ENCODE results near the gene KRT84. TPM values are rescaled to one million over a fixed set of nuclear protein-coding genes. Genes with fewer than 3 reads are reported as not detected.

The KRT84 gene
- total and polyA plus RNA-seq, 10 of the 15 experiments (the other 5 are each of a cell fraction or from before 2014, with no cell fraction given), result not detected

GRCh38 chr12:52366738-52367485 lies 18.5 kb downstream of the KRT84 start, which contains the start of gene KRT85:
KRT85 (minus strand) TSS chr12:52367481; CDS start chr12:52367405, 76 bp downstream.
- no peak for FAIRE-seq
- no peaks in the 10 kb centered on the region for H3K79me2 ChIP-seq (ENCODE audit: control insufficient read depth, insufficient read depth, low read length)
- no peaks in the 10 kb centered on the region for H3K36me3 ChIP-seq (ENCODE audit: control insufficient read depth in 2 of 2, insufficient read depth in 2 of 2, low read length in 1 of 2)
- ChIA-PET CTCF (no interaction called here), SMC1A (ENCODE audit: uncharacterized antibody, unreplicated experiment) (no interaction called here), POLR2A (no interaction called here), RAD21 (ENCODE audit: unreplicated experiment) (no interaction called here)
- intact Hi-C loops (cut with micrococcal nuclease; ENCODE audit: unreplicated experiment), result no loop called here
- no peak for ATAC-seq
- no peak within 1 kb of the TSS for H3K9ac ChIP-seq (ENCODE audit: control insufficient read depth, insufficient read depth, low read length)
- H3K9me3 ChIP-seq (replicated peaks; ENCODE audit: control insufficient read depth, insufficient read depth, low read length), result no peaks in the 10 kb centered on the region
- peaks cover 2 to 4% of the 10 kb centered on the region in 2 experiments; a peak in 3 of 4 replicates for H3K27me3 ChIP-seq (replicated peaks in 1 of 2; ENCODE audit: control insufficient read depth in 2 of 2, insufficient read depth in 2 of 2, low read length in 1 of 2)
- in situ Hi-C loops (cut with MboI), result no loop called here
- no peaks in the 10 kb centered on the region for H3K4me1 ChIP-seq (ENCODE audit: control insufficient read depth, insufficient read depth, low read length)
- DNase-seq (ENCODE audit: low read depth, low spot score), result no peak
- no peak within 1 kb of the TSS for H3K4me3 ChIP-seq
- no peak within 1 kb of the TSS for H2AFZ ChIP-seq (ENCODE audit: control insufficient read depth, low read depth, low read length)
- no peaks in the 10 kb centered on the region; the same call in 1 of the 2 replicates for H4K20me1 ChIP-seq (ENCODE audit: control insufficient read depth, insufficient read depth)
- 75% methylated on average over 35 of the region's 42 CpGs for WGBS (ENCODE audit: insufficient coverage, insufficient replicate concordance, low lambda C conversion rate, missing lambda C conversion rate)
- no peak within 1 kb of the TSS for H3K27ac ChIP-seq (ENCODE audit: control insufficient read depth, insufficient read depth)
- no peak for TF ChIP-seq EP300 (IDR thresholded peaks at IDR 0.05; ENCODE audit: borderline replicate concordance in 1 of 2, control insufficient read depth in 1 of 2, low read depth in 2 of 2, low read length in 2 of 2)
- no peak within 1 kb of the TSS for H3K4me2 ChIP-seq (ENCODE audit: control insufficient read depth, insufficient read depth)
- BruUV-seq (replicated peaks), result no TSS peak

GRCh38 chr12:52364901-52365489 lies 20.5 kb downstream of the KRT84 start:
- H3K27ac ChIP-seq (ENCODE audit: control insufficient read depth, insufficient read depth), result no peak overlapping the region
- WGBS (ENCODE audit: insufficient coverage, insufficient replicate concordance, low lambda C conversion rate, missing lambda C conversion rate), result 11% methylated on average over 14 of the region's 14 CpGs
- no peaks in the 10 kb centered on the region; the same call in 1 of the 2 replicates for H4K20me1 ChIP-seq (ENCODE audit: control insufficient read depth, insufficient read depth)
- ChIA-PET CTCF (interaction anchor here (1.5 to 1.7 kb wide), 2 partner anchors 9 to 10 kb away, joined by 4 read pairs; no protein-coding TSS in a partner anchor), RAD21 (ENCODE audit: unreplicated experiment) (no interaction called here), POLR2A (no interaction called here), SMC1A (ENCODE audit: uncharacterized antibody, unreplicated experiment) (no interaction called here)
- H3K4me3 ChIP-seq, result no peak overlapping the region
- intact Hi-C loops (cut with micrococcal nuclease; ENCODE audit: unreplicated experiment), result no loop called here
- no peaks in the 10 kb centered on the region for H3K9me3 ChIP-seq (replicated peaks; ENCODE audit: control insufficient read depth, insufficient read depth, low read length)
- H3K4me1 ChIP-seq (ENCODE audit: control insufficient read depth, insufficient read depth, low read length), result no peaks in the 10 kb centered on the region
- FAIRE-seq, result no peak
- TF ChIP-seq CBX5 (IDR thresholded peaks at IDR 0.05; ENCODE audit: low read depth) (no peak), BHLHE40 (IDR thresholded peaks at IDR 0.05; ENCODE audit: borderline replicate concordance in 1 of 2, low read depth in 2 of 2, low read length in 1 of 2) (no peak), REST (IDR thresholded peaks at IDR 0.05; ENCODE audit: low read depth, low read length) (no peak), TBL1XR1 (IDR thresholded peaks at IDR 0.05; ENCODE audit: low read depth, low read length) (no peak)
- DNase-seq (ENCODE audit: low read depth, low spot score), result no peak
- ATAC-seq, result peak; percentile 36; the same call in 2 of the 3 replicates
- no peaks in the 10 kb centered on the region for H3K36me3 ChIP-seq (ENCODE audit: control insufficient read depth in 2 of 2, insufficient read depth in 2 of 2, low read length in 1 of 2)
- H3K27me3 ChIP-seq (replicated peaks in 1 of 2; ENCODE audit: control insufficient read depth in 2 of 2, insufficient read depth in 2 of 2, low read length in 1 of 2), result peaks cover 0 to 2% of the 10 kb centered on the region in 2 experiments; a peak in 2 of 4 replicates
- no peaks in the 10 kb centered on the region for H3K79me2 ChIP-seq (ENCODE audit: control insufficient read depth, insufficient read depth, low read length)
- no TSS peak for BruUV-seq (replicated peaks)
- no peak overlapping the region for H3K9ac ChIP-seq (ENCODE audit: control insufficient read depth, insufficient read depth, low read length)
- in situ Hi-C loops (cut with MboI), result no loop called here
- no peak overlapping the region for H2AFZ ChIP-seq (ENCODE audit: control insufficient read depth, low read depth, low read length)
- H3K4me2 ChIP-seq (ENCODE audit: control insufficient read depth, insufficient read depth), result no peak overlapping the region

Data from GM12878 (cell line).